ENCODE data around the gene KIAA0513. TPM values are rescaled to one million over a fixed set of nuclear protein-coding genes. Genes with fewer than 3 reads are reported as not detected.

KIAA0513 gene
- total RNA-seq, 1 experiment from 2014 or later = 6.6 TPM

- ChIA-PET POLR2A (no interaction called here), RAD21 (ENCODE audit: low non-redundant PET in 1 of 2, low total read pairs in 2 of 2, uncharacterized antibody in 2 of 2, unreplicated experiment in 2 of 2) (no interaction called here), CTCF (no interaction called here)
- BruUV-seq (replicated peaks) = no TSS peak
- no peak overlapping the region for H3K9ac ChIP-seq (ENCODE audit: low read length)
- H3K27ac ChIP-seq (ENCODE audit: low read depth, low read length) = no peak overlapping the region
- H4K20me1 ChIP-seq (ENCODE audit: insufficient read depth) = no peaks in the 10 kb centered on the region
- no peaks in the 10 kb centered on the region for H3K9me3 ChIP-seq (ENCODE audit: control insufficient read depth in 1 of 2, insufficient read depth in 1 of 2, low read depth in 1 of 2, low read length in 2 of 2)
- no peaks in the 10 kb centered on the region for H3K9me2 ChIP-seq (ENCODE audit: insufficient read depth)
- H3K27me3 ChIP-seq (ENCODE audit: insufficient read depth, low read length) = no peaks in the 10 kb centered on the region
- H3K36me3 ChIP-seq (ENCODE audit: control insufficient read depth in 1 of 2, insufficient read depth in 2 of 2, low read length in 2 of 2) = no peaks in the 10 kb centered on the region
- H3K4me1 ChIP-seq (ENCODE audit: control insufficient read depth in 1 of 2, insufficient read depth in 2 of 2, low read length in 2 of 2) = 0 out of 4 replicates have a peak, but pooled peaks cover 0 to 2% of the 10 kb centered on the region in 2 experiments
- ATAC-seq (no peak), DNase-seq (ENCODE audit: low read depth, low spot score) (no peak)
- no peak overlapping the region for H3K4me2 ChIP-seq (ENCODE audit: low read length)
- H3K4me3 ChIP-seq (replicated peaks in 1 of 2; ENCODE audit: low read depth in 1 of 2, low read length in 2 of 2) = no peak overlapping the region
- intact Hi-C loops (cut with micrococcal nuclease) = no loop called here
- no peaks in the 10 kb centered on the region for H3K79me2 ChIP-seq (ENCODE audit: insufficient read depth, low read length)
- no peak overlapping the region for H2AFZ ChIP-seq (ENCODE audit: low read depth, low read length, poor library complexity, severe bottlenecking)
- no peak for TF ChIP-seq EZH2phosphoT487 (IDR thresholded peaks at IDR 0.05; ENCODE audit: borderline replicate concordance)
- TF ChIP-seq ATF3 (IDR thresholded peaks at IDR 0.05) = no peak
- no peak for TF ChIP-seq SIN3A (IDR thresholded peaks at IDR 0.05; ENCODE audit: low read depth)
- no peak for TF ChIP-seq REST (IDR thresholded peaks at IDR 0.05; ENCODE audit: low read depth)
- TF ChIP-seq JUND (IDR thresholded peaks at IDR 0.05) = no peak
- no peak for TF ChIP-seq EGR1 (IDR thresholded peaks at IDR 0.05; ENCODE audit: low read depth)
- TF ChIP-seq MAX (IDR thresholded peaks at IDR 0.05) = no peak
- no peak for TF ChIP-seq FOSL1 (IDR thresholded peaks at IDR 0.05; ENCODE audit: low read depth)
- TF ChIP-seq POLR2AphosphoS5 (IDR thresholded peaks at IDR 0.05; ENCODE audit: low read depth, low read length) = no peak
- no peak for TF ChIP-seq ELF1 (IDR thresholded peaks at IDR 0.05; ENCODE audit: borderline replicate concordance, low read depth)
- no peak for TF ChIP-seq CEBPB (IDR thresholded peaks at IDR 0.05; ENCODE audit: low read depth)
- TF ChIP-seq ZFX (IDR thresholded peaks at IDR 0.05) = no peak
- TF ChIP-seq POLR2A (IDR thresholded peaks at IDR 0.05; ENCODE audit: borderline replicate concordance, extremely low read depth, insufficient read depth, insufficient read length) = no peak
- TF ChIP-seq EZH2 (IDR thresholded peaks at IDR 0.05) = no peak
- no peak for TF ChIP-seq ZNF274 (IDR thresholded peaks at IDR 0.05; ENCODE audit: low read depth, low read length)
- TF ChIP-seq CTCF (IDR thresholded peaks at IDR 0.05 in 2 of 3, conservative IDR thresholded peaks at IDR 0.05 in 1 of 3; ENCODE audit: borderline replicate concordance in 1 of 3, insufficient read depth in 1 of 3, low read depth in 2 of 3, low read length in 2 of 3) = no peak
Observed at GRCh38 chr16:85051067-85051581, 23.5 kb downstream of the KIAA0513 start.
